Gastrocnemius medialis (tissue), 4 donors: ENCODE measurements around the gene CDC14A. TPM values are rescaled to one million over a fixed set of nuclear protein-coding genes. Genes with fewer than 3 reads are reported as not detected.
"Not testable (repeated sequence)": the region's sequence is repeated elsewhere in the genome, so short reads cannot be mapped to it uniquely, and the experiment has no call there.

ENCODE experiments used
- ATAC-seq, 2 donors: fragments of 150-250 bp; one replicate each; pipeline ENCODE4 v1.9.1; 2016
- DNase-seq, 2 donors: peaks; one replicate each; pipeline ENCODE4 v3.0.0-alpha.2; 2019
- H3K27ac ChIP-seq, 4 donors: fragments of 200-600 bp; sonication (generic); 1 replicate in 1 of 4; 2 replicates in 3 of 4; pipeline ENCODE4 v1.5.1; 2016 to 2018; ENCODE audit warnings: mild to moderate bottlenecking in 2 of 4, moderate library complexity in 1 of 4
- H3K27me3 ChIP-seq, 3 donors: fragments of 200-600 bp; sonication (generic) in 2 of 3; 1 replicate in 1 of 3; 2 replicates in 2 of 3; pipeline versions ENCODE4 v1.5.1 to v1.6.0; 2016 to 2019; ENCODE audit warnings: mild to moderate bottlenecking in 1 of 3, moderate library complexity in 1 of 3
- H3K36me3 ChIP-seq, 2 donors: fragments of 200-600 bp; sonication (generic) in 1 of 2; one replicate each; pipeline ENCODE4 v1.5.1; 2017 to 2018
- H3K4me1 ChIP-seq, 2 donors: fragments of 200-600 bp; sonication (generic) in 1 of 2; one replicate each; pipeline ENCODE4 v1.5.1; 2016 to 2017; ENCODE audit warnings: mild to moderate bottlenecking in 2 of 2
- H3K4me3 ChIP-seq, 4 donors: fragments of 200-600 bp; sonication (generic) in 3 of 4; 1 replicate in 1 of 4; 2 replicates in 3 of 4; pipeline ENCODE4 v1.5.1; 2016 to 2019; ENCODE audit warnings: mild to moderate bottlenecking in 2 of 4
- H3K9me3 ChIP-seq, 3 donors: fragments of 200-600 bp; sonication (generic) in 2 of 3; 1 replicate in 1 of 3; 2 replicates in 2 of 3; pipeline ENCODE4 v1.5.1; 2016 to 2019
- CTCF ChIP-seq, 5 experiments: fragments of 450-650 bp in 3 of 5; fragments of 200-600 bp in 2 of 5; sonication (generic) in 2 of 5; IDR thresholded peaks in 4 of 5; conservative IDR thresholded peaks in 1 of 5; 1 replicate in 4 of 5; 2 replicates in 1 of 5; pipeline ENCODE4 v1.5.1; 2016 to 2019; ENCODE audit warnings: antibody characterized with exemption in 5 of 5, mild to moderate bottlenecking in 3 of 5, moderate library complexity in 3 of 5
- POLR2A ChIP-seq, 2 donors: fragments of 450-650 bp; IDR thresholded peaks; one replicate each; pipeline ENCODE4 v1.6.1; 2017; ENCODE audit warnings: antibody characterized with exemption in 2 of 2, mild to moderate bottlenecking in 2 of 2, moderate library complexity in 2 of 2
- in situ Hi-C, 4 donors: fragments of 200-750 bp; cut with MboI; loops; one replicate each; pipeline versions ENCODE4 v1.15.0 to v1.8.0; 2017; ENCODE audit warnings: low sequenced_read_pairs in 4 of 4
- intact Hi-C: fragments of 100-400 bp; cut with DNase I; formaldehyde crosslinking; loops from one replicate; pipeline ENCODE4 v1.15.1; 2023; ENCODE audit warnings: low total_unique reads
- total RNA-seq, 4 donors: library from RNA; depleted of rRNA; stranded (reverse); fragments of >200 nt; gene quantifications; one replicate each; pipeline versions ENCODE4 v1.1.0 to v1.2.3, GENCODE V29; 2016

CDC14A gene
- total RNA-seq, 4 donors from 2014 or later = 2.1 to 10.0 (median 6.0) TPM

- no peak for TF ChIP-seq CTCF (IDR thresholded peaks at IDR 0.05 in 4 of 5, conservative IDR thresholded peaks at IDR 0.05 in 1 of 5)
- TF ChIP-seq POLR2A (IDR thresholded peaks at IDR 0.05) = no peak
- no peak for DNase-seq
- no peaks in the 10 kb centered on the region for H3K4me1 ChIP-seq
- no peaks in the 10 kb centered on the region for H3K9me3 ChIP-seq
- ATAC-seq = no peak
- intact Hi-C loops (no loop called here), in situ Hi-C loops (no loop called here)
- no peaks in the 10 kb centered on the region for H3K36me3 ChIP-seq
- no peak overlapping the region for H3K27ac ChIP-seq
- no peak overlapping the region for H3K4me3 ChIP-seq
- H3K27me3 ChIP-seq = no peaks in the 10 kb centered on the region
These were observed 20.0 kb upstream of the CDC14A start for GRCh38 chr1:100332331-100332730.

- Histone ChIP-seq H3K27me3 (no peaks in the 10 kb centered on the region), H3K27ac (no peak overlapping the region), H3K36me3 (no peaks in the 10 kb centered on the region), H3K4me1 (no peaks in the 10 kb centered on the region), H3K4me3 (no peak overlapping the region), H3K9me3 (no peaks in the 10 kb centered on the region)
- intact Hi-C loops (no loop called here), in situ Hi-C loops (no loop called here)
- DNase-seq = no peak
- TF ChIP-seq CTCF (IDR thresholded peaks at IDR 0.05 in 4 of 5, conservative IDR thresholded peaks at IDR 0.05 in 1 of 5) (no peak), POLR2A (IDR thresholded peaks at IDR 0.05) (no peak)
- no peak for ATAC-seq
These were observed 16.9 kb upstream of the CDC14A start for GRCh38 chr1:100335436-100335835.

GRCh38 chr1:100337878-100338277, 14.4 kb upstream of the CDC14A start:
- in situ Hi-C loops, H3K27ac ChIP-seq, intact Hi-C loops, ATAC-seq, H3K4me3 ChIP-seq, H3K27me3 ChIP-seq, H3K36me3 ChIP-seq, DNase-seq, H3K4me1 ChIP-seq, H3K9me3 ChIP-seq: not testable (repeated sequence)

- H3K4me1 ChIP-seq, in situ Hi-C loops, DNase-seq, H3K9me3 ChIP-seq, ATAC-seq, H3K4me3 ChIP-seq, H3K36me3 ChIP-seq, H3K27ac ChIP-seq, H3K27me3 ChIP-seq, intact Hi-C loops: not testable (repeated sequence)
These were observed 12.6 kb upstream of the CDC14A start for GRCh38 chr1:100339735-100340134.

GRCh38 chr1:100340494-100340893, 11.8 kb upstream of the CDC14A start:
- DNase-seq = no peak
- no peaks in the 10 kb centered on the region for H3K4me1 ChIP-seq
- TF ChIP-seq POLR2A (IDR thresholded peaks at IDR 0.05) (no peak), CTCF (IDR thresholded peaks at IDR 0.05 in 4 of 5, conservative IDR thresholded peaks at IDR 0.05 in 1 of 5) (no peak)
- no peaks in the 10 kb centered on the region for H3K9me3 ChIP-seq
- intact Hi-C loops (no loop called here), in situ Hi-C loops (no loop called here)
- H3K27me3 ChIP-seq = no peaks in the 10 kb centered on the region
- H3K36me3 ChIP-seq = no peaks in the 10 kb centered on the region
- no peak overlapping the region for H3K27ac ChIP-seq
- ATAC-seq = no peak
- no peak overlapping the region for H3K4me3 ChIP-seq

GRCh38 chr1:100342348-100342747, 10.0 kb upstream of the CDC14A start:
- ATAC-seq (no peak), DNase-seq (no peak)
- H3K27ac ChIP-seq = no peak overlapping the region
- in situ Hi-C loops = no loop called here
- no peaks in the 10 kb centered on the region for H3K4me1 ChIP-seq
- H3K9me3 ChIP-seq = no peaks in the 10 kb centered on the region
- no peak overlapping the region for H3K4me3 ChIP-seq
- TF ChIP-seq CTCF (IDR thresholded peaks at IDR 0.05 in 4 of 5, conservative IDR thresholded peaks at IDR 0.05 in 1 of 5) (no peak), POLR2A (IDR thresholded peaks at IDR 0.05) (no peak)
- intact Hi-C loops = no loop called here
- no peaks in the 10 kb centered on the region for H3K27me3 ChIP-seq
- no peaks in the 10 kb centered on the region for H3K36me3 ChIP-seq
